Activated CD4-positive, alpha-beta T cell treated with anti-CD3 and anti-CD28 coated beads for 24 hours (primary cell): ENCODE results near the gene IKZF5.
A peak's percentile ranks its signal among the peaks of the same experiment; 100 is the strongest.

Source experiments
- DNase-seq, 2 donors: peaks; one replicate each; pipeline ENCODE4 v3.0.0-alpha.2; 2020; ENCODE audit warnings: low read depth in 2 of 2

The IKZF5 gene

GRCh38 chr10:123016228-123016627 lies 7.6 kb upstream of the IKZF5 start:
- no peak for DNase-seq

DNA sequence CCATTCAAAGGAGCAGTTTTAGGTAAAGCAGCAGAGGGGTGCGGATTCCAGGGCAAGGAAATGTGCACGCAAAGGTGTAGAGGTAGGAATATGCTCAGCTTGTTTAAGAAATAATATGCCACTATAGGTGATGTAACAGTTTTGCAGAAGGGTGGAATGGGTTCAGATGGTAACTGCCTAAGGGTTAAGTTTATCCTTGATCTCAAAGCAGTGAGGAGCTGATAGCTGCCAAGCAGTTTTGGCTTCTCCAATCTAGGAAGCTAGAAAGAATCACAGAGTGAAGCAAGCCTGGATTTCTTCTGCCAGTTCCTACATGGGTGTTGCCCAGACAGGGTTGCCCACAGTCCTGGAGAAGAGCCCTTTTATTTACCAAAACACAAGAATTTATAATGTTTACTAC lies 6.2 kb upstream of the IKZF5 start:
- no peak for DNase-seq

DNA sequence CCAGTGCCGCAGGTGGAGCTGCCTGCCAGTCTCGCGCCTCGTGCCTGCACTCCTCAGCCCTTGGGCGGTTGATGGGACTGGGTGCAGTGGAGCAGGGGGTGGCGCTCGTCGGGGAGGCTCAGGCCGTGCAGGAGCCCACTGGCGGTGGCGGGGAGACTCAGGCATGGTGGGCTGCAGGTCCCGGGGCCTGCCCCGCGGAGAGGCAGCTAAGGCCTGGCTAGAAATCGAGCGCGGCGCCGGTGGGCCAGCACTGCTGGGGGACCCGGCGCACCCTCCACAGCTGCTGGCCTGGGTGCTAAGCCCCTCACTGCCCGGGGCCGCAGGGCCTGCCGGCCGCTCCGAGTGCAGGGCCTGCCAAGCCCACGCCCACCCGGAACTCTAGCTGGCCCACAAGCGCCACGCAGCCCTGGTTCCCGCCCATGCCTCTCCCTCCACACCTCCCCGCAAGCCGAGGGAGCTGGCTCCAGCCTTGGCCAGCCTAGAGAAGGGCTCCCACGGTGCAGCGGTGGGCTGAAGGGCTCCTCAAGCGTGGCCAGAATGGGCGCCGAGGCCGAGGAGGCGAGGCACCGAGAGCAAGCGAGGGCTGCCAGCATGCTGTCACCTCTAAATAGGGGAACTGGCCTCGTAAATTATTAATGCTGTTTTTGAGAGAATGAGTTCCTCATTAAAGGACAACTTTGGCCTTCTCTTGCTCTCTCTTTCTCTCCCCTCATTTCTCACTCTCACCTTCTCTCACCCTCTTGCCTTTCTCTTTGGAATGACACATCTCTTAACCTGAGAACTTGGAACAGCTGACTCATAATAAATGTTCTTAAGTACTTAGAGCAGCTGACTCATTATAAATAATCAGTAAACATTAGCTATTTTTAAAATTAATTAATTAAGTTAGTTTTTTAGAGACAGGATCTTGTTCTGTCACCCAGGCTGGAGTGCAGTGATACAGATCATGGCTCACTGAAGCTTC lies 5.1 kb upstream of the IKZF5 start:
- DNase-seq, result no peak

DNA sequence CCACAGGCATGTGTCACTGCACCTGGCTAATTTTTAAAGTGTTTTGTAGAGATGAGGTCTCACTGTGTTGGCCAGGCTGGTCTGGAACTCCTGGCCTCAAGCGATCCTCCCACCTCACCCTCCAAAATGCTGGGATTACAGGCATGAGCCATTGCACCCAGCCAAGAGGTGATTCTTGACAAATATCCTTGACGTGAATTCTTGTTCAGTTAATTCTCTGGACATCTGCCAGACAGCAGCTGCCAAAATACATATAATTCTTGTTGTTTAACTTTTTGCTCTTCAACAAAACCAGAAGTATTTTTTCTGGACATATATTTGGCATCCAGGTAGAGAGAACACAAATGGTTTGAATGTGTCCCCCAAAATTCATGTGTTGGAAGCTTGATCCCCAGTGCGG lies 3.4 kb upstream of the IKZF5 start:
- DNase-seq, result no peak

DNA sequence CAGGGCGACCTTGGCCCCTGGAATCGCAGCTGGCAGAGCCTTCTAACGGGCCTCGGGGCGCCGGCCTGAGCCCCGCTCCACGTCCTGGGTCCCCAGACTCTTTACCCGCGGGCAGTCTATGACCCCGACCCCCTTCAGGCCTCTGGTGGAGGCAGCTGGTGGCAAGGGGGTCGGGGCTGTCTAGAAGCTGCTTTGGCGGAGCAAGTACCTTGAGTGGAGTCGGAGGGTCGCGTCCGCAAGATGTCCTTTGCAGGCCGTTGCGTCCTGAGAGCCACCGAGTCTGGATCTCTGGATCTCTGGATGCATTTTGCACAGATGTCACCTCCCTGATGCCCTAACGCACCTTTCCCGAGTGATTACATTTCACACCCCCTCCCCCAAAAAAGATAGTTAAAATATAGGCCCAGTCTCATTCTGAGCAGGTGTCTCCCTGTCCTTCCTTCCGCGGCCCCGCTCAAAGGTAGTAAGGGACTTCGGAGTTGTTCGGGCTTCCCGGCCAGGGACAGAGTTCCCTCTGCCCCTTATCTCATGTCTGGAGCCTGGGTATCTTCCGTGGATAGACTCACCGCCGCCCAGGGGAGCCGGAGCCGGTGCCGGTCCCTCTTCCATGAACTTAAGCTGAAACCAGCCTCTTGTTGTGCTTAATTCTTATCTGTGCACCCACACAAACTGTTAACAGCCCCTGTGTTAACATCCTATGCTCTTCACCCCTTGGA lies 668 bp upstream of the IKZF5 start:
- DNase-seq, result no peak

DNA sequence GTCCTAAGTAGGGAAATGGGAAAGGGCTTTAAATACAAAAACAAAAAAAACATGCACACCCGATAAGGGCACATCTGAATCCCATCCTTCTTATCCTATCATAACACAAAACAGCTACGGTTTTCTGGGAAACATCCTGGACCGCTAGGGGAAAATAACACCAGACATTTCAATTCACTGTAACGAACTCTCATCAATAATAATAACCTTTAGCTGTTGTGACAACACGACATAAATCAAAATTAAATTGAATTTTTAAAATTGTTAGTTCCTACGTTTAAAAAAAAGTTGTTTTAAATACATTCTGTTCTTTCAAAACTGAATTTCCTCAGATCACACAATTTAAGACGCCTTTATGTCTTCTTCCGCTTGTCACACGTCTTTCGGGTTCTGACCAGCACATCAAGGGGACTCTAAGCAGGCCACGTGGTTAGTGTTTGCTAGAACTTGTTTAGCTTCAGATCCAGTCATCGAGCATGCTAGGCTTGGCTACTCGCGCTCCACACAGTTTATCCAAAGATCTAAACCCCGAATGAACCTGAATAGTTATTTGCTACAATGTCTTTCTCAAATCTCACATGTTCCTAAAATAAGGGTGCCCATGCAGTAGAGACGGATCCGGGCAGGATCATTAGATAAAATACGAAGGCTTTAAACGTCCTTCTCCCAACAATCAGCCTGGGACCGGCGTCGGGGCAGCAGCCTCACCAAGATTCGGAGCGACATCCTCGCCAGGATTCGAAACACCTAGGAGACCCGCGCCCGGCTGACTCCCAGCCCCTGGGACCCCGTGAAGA lies 839 bp downstream of the IKZF5 start:
- DNase-seq, result peak; percentile 14

DNA sequence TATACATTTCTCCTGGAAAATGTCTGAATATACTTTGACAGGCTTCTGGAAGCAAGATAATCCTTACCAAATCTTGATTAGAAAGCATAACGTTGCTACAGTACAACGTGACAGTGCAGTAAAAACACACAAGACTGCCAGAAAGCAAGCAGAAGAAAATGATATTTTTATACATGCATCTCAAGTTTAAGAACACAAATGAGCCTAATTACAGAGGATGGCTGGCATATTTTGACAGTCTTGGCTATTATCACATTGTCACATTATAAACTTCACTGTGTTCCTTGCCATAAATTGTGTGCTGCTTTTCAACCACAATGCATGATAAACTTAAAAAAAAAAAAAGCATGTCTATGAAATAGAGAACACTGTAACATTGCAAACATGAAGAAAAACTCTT lies 4.3 kb downstream of the IKZF5 start:
- DNase-seq, result no peak

DNA sequence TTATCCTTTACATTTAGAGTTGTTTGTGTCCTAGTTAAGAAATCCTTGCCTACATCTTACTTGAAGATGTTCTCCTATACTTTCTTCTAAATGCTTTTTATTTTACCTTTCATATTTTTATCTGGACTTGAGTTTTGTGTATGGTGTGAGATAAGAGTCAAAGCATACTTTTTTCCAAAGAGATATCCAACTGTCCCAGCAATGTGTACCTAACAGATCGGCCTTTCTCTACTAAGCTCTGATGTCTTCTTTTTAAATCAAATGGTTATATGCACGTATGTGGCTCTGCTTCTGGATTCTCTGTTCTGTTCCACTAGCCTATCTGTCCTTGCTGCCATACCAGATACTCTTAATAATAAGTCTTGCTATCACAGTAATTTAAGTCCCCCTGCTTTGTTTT lies 7.2 kb downstream of the IKZF5 start:
- DNase-seq, result no peak

DNA sequence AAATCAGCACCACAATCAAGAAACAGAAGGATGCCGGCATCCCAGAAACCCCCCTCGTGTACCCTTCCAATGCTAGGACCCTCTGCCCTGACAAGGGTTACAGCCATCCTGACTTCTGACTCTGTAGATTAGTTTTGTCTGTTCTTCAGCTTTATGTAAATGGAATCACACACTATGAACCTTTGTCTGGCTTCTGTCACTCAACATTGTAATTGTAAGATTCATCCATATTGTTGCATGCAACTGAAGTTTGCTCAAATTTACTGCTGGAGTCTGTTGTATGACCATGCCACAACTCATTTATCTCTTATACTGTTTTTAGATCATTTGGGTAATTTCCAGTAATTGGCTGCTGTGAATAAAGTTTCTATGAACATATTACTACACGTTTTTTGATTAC lies 8.4 kb downstream of the IKZF5 start:
- DNase-seq, result no peak

DNA sequence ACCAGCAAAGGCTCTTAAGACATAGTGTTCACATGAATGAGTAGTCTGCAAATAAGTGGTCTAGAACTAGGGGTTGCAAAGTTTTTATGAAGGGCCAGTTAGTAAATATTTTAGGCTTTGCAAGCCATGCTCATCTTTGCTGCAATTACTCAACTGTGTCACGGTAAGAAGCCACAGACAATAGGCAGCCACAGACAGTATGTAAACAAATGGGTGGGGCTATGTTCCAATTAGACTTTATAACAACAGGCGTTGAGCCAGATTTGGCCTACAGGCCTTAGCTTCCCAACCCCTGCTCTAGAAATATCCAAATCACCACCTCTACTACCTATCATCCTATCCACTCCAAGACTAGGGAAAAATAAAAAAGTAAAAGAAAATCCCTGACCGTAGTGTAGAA lies 9.2 kb downstream of the IKZF5 start:
- no peak for DNase-seq

DNA sequence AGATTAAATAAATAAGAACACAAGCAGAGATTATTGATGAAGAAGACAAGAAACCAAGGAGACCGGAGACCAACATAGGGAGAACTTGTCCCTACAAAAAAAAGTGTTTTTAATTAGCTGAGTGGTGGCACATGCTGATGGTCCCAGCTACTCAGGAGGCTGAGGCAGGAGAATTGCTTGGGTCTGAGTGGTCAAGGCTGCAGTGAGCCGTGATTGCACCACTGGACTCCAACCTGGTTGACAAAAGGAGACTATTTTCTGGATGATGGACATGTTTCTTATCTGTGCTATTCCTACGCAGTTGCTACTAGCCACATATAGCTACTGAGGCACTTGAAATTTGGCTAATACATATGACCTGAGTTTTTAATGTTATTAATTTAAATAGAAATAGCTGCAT lies 9.7 kb downstream of the IKZF5 start:
- no peak for DNase-seq

DNA sequence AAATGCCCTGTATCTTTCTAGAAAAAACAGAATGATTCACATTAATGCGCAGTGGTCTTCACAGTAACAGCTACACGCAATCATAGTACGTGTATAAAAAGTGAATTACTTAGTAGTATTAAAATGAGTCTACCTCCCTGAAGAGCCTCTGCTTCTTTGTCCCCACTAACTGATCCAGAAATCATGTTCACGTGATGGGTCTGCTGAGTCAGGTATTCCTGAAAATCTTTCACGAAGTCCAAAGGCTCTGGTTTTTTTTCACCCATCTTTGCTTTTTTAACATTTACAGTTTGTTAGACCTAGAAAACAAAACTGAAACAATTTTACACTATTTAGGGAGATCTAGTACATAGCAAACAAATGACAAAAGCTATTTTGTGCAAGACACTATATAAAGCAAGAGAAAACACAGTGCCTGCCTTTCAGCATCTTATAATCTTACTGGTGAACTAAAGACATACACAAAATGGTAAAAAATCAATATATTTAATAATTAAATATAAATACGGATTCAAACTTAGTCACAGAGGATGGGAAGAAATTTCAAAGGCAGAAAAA lies 10.2 kb downstream of the IKZF5 start:
- no peak for DNase-seq

DNA sequence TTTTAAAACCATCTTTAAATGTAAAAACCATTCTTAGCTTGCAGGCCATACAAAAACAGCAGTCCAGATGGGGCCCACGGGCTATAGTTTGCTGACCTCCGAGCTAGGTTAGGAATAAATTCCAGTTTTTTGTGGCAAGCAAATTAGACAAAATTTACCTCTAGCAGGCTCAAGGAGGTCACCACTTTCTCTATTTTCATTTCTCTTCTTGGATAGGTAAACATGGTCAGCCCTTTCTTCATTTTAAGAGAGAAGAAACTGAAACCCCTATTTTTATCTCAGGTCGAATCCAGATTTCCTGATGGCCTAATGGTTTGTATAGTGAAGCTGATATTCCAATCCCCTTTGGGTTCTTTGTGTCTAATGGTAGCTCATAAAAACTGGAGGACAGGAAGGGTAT lies 10.7 kb downstream of the IKZF5 start:
- no peak for DNase-seq

GRCh38 chr10:122995936-122996335 lies 12.7 kb downstream of the IKZF5 start:
- no peak for DNase-seq

DNA sequence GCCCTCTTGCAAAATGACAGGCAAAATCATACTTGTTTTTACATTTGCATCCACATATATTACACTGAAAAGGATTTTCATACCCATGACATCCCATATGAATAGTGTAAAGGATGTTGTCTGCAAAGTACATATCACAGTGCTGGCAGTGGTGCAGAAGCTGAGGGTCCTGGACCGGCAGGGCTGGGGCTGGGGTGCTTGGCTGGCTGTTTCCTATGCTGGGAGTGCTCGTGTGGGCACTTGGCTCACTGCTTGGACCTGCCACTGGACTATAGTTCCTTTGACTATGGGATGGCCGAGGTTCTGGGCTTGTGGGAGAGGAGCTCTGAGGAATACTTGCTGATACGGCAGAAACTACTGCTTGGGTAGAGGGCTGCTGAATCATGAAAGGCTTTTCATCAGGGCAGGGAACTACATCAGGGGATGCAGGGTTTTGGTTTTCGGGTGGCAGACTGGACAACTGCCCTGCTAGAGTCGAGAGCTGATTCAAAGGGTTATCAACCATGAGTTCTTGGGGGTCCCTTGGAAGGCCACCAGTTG lies 14.7 kb downstream of the IKZF5 start:
- DNase-seq, result no peak

DNA sequence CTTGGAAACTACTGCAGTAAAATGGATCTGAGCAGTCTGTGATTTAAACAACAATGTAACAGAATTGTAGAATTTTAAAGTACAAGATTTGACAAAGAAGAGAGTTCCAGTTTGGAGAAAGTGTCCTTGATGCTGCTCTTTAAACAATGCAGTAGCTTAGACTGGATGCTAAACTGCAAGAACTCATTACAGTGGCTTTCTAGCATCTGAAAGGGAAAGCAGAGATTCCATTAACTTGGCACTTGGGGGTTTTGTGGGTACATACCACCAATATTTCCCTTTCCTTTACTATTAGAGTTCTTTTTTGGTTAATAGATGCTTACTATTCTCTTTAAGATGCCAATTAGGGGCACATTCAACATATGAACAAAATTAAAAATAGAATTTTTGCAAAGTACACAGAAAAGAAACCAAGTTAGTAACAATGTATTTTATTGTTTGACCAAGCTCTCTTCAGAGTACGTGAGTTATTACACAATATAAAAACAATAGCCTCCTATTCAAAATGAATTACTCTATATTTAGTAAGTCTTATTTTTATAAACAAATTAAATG lies 16.5 kb downstream of the IKZF5 start:
- no peak for DNase-seq

GRCh38 chr10:122990278-122990677 lies 18.3 kb downstream of the IKZF5 start:
- no peak for DNase-seq

DNA sequence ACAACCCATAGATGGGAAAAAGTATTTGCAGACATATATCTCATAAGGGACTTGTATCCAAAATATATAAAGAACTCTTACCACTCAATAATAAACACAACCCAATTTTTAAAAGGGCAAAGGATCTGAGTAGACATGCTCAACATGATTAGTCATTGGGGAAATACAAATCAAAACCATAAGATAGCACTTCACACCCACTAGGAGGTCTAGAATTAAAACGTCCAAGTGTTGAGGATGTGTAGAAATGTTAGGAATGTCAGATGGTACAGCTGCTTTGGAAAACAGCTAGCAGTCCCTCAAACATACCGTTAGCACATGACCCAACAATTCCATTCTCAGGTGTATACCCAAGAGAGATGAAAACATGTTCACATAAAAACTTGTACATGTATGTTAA lies 20.1 kb downstream of the IKZF5 start:
- no peak for DNase-seq

- no peak for DNase-seq
Measured at GRCh38 chr10:122986335-122986734, 22.3 kb downstream of the IKZF5 start.

- no peak for DNase-seq
Measured at GRCh38 chr10:122984708-122985107, 23.9 kb downstream of the IKZF5 start.

DNA sequence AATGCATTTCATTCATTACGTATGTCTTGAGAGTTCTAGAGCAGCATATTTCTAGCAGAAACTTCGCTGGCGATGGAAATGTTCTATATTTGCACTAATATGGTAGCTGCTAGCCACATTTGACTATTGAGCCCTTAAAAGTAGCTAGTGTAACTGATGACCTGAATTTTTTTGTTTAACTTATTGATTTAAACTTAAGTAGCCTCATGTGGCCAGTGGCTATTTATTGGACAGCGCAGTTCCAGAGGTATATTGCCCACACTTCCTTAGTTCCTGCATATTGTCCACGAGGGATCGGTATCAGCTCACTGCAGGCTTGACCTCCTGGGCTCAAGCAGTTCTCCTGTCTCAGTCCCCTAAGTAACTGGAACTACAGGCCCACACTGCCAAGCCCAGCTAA lies 24.7 kb downstream of the IKZF5 start:
- DNase-seq, result no peak
